Activated CD4-positive, alpha-beta T cell treated with anti-CD3 and anti-CD28 coated beads, Interleukin-2, amount 10 ng/mL, durations not matched to agents 7 days and 5 days (primary cell): Measurements from ENCODE around the gene LDLRAD4. TPM values are rescaled to one million over a fixed set of nuclear protein-coding genes. Genes with fewer than 3 reads are reported as not detected.

ENCODE experiments used
- CTCF ChIA-PET: fragments of 350-600 bp; sonication (Branson Sonifier 250); formaldehyde crosslinking; loops from one replicate; lab custom pipeline; 2021; ENCODE audit warnings: antibody characterized with exemption; lab: Charles Lee
- POLR2A ChIA-PET: fragments of 350-600 bp; sonication (Branson Sonifier 250); formaldehyde crosslinking; loops from one replicate; lab custom pipeline; 2021; ENCODE audit warnings: antibody characterized with exemption; lab: Charles Lee
- DNase-seq: peaks from one replicate; pipeline ENCODE4 v3.0.0-alpha.2; 2020
- H3K27ac Mint-ChIP-seq: one replicate; pipeline ENCODE4 v1.8.0; 2021; ENCODE audit warnings: mild to moderate bottlenecking, moderate library complexity, mixed read lengths
- H3K27me3 Mint-ChIP-seq: one replicate; pipeline ENCODE4 v1.8.0; 2021; ENCODE audit warnings: mixed read lengths
- H3K36me3 Mint-ChIP-seq: one replicate; pipeline ENCODE4 v1.8.0; 2021; ENCODE audit warnings: low read depth, mixed read lengths
- H3K4me1 Mint-ChIP-seq: one replicate; pipeline ENCODE4 v1.8.0; 2021; ENCODE audit warnings: mixed read lengths
- H3K4me3 Mint-ChIP-seq: one replicate; pipeline ENCODE4 v1.8.0; 2021; ENCODE audit warnings: mild to moderate bottlenecking, moderate library complexity, mixed read lengths
- H3K9me3 Mint-ChIP-seq: one replicate; pipeline ENCODE4 v1.8.0; 2021; ENCODE audit warnings: mixed read lengths
- total RNA-seq, 2 experiments: library from RNA; stranded (reverse); gene quantifications; one replicate each; pipeline ENCODE4 v1.2.3, GENCODE V29; 2021

The LDLRAD4 gene
- total RNA-seq, 2 experiments from 2014 or later: 23.8 to 28.6 TPM

- peak overlapping the region; percentile 45 for H3K4me3 Mint-ChIP-seq
- no peaks in the 10 kb centered on the region for H3K27me3 Mint-ChIP-seq
- H3K4me1 Mint-ChIP-seq: peaks cover 72% of the 10 kb centered on the region
- peaks cover 31% of the 10 kb centered on the region for H3K36me3 Mint-ChIP-seq
- CTCF ChIA-PET: interaction anchor here (1.2 to 2.8 kb wide), 4 partner anchors 10 to 63 kb away, joined by 3 to 11 read pairs (median 3); no protein-coding TSS in a partner anchor
- POLR2A ChIA-PET: no interaction called here
- H3K9me3 Mint-ChIP-seq: peaks cover 15% of the 10 kb centered on the region
- DNase-seq: peak; percentile 12
- peak overlapping the region; percentile 78 for H3K27ac Mint-ChIP-seq
Observed at GRCh38 chr18:13279181-13280069, 60.9 kb downstream of the LDLRAD4 start.

GRCh38 chr18:13280070-13280795 lies 61.7 kb downstream of the LDLRAD4 start:
- CTCF ChIA-PET: interaction anchor here (1.2 to 2.8 kb wide), 3 partner anchors 9 to 23 kb away, joined by 3 to 11 read pairs (median 3); no protein-coding TSS in a partner anchor
- Mint-ChIP-seq H3K4me1 (peaks cover 75% of the 10 kb centered on the region), H3K9me3 (peaks cover 15% of the 10 kb centered on the region), H3K4me3 (no peak overlapping the region), H3K27ac (peak overlapping the region; percentile 16), H3K27me3 (no peaks in the 10 kb centered on the region), H3K36me3 (peaks cover 31% of the 10 kb centered on the region)
- POLR2A ChIA-PET: no interaction called here
- no peak for DNase-seq

- H3K27me3 Mint-ChIP-seq: no peaks in the 10 kb centered on the region
- no peak overlapping the region for H3K4me3 Mint-ChIP-seq
- ChIA-PET POLR2A (no interaction called here), CTCF (interaction anchor here (0.6 to 1.3 kb wide), 2 partner anchors 8 to 348 kb away, joined by 3 to 5 read pairs; no protein-coding TSS in a partner anchor)
- no peak overlapping the region for H3K27ac Mint-ChIP-seq
- peaks cover 30% of the 10 kb centered on the region for H3K36me3 Mint-ChIP-seq
- peaks cover 74% of the 10 kb centered on the region for H3K4me1 Mint-ChIP-seq
- H3K9me3 Mint-ChIP-seq: peaks cover 15% of the 10 kb centered on the region
- DNase-seq: no peak
Observed at GRCh38 chr18:13281406-13281805, 62.8 kb downstream of the LDLRAD4 start.

GRCh38 chr18:13283746-13284145 lies 65.2 kb downstream of the LDLRAD4 start:
- H3K27ac Mint-ChIP-seq: peak overlapping the region; percentile 20
- peaks cover 24% of the 10 kb centered on the region for H3K36me3 Mint-ChIP-seq

GRCh38 chr18:13284330-13285027 lies 65.9 kb downstream of the LDLRAD4 start:
- ChIA-PET CTCF (no interaction called here), POLR2A (no interaction called here)
- Mint-ChIP-seq H3K9me3 (peaks cover 15% of the 10 kb centered on the region), H3K27me3 (no peaks in the 10 kb centered on the region), H3K36me3 (peaks cover 24% of the 10 kb centered on the region), H3K27ac (peak overlapping the region; percentile 10), H3K4me3 (no peak overlapping the region), H3K4me1 (peaks cover 67% of the 10 kb centered on the region)
- peak; percentile 13 for DNase-seq

More at GRCh38 chr18:13283746-13284145, 65.2 kb downstream of the LDLRAD4 start:
- H3K9me3 Mint-ChIP-seq: peaks cover 15% of the 10 kb centered on the region
- ChIA-PET CTCF (no interaction called here), POLR2A (no interaction called here)
- DNase-seq: no peak
- H3K4me3 Mint-ChIP-seq: peak overlapping the region; percentile 19
- no peaks in the 10 kb centered on the region for H3K27me3 Mint-ChIP-seq
- peaks cover 67% of the 10 kb centered on the region for H3K4me1 Mint-ChIP-seq

GRCh38 chr18:13285874-13286273 lies 67.3 kb downstream of the LDLRAD4 start:
- CTCF ChIA-PET: interaction anchor here (1.3 kb wide), 1 partner anchor 8 kb away, joined by 5 read pairs; no protein-coding TSS in a partner anchor
- Mint-ChIP-seq H3K36me3 (peaks cover 17% of the 10 kb centered on the region), H3K27ac (no peak overlapping the region), H3K4me3 (no peak overlapping the region), H3K9me3 (peaks cover 15% of the 10 kb centered on the region), H3K4me1 (peaks cover 67% of the 10 kb centered on the region), H3K27me3 (no peaks in the 10 kb centered on the region)
- POLR2A ChIA-PET: no interaction called here
- DNase-seq: no peak

- Mint-ChIP-seq H3K4me1 (peaks cover 73% of the 10 kb centered on the region), H3K27me3 (no peaks in the 10 kb centered on the region), H3K9me3 (peaks cover 14% of the 10 kb centered on the region), H3K27ac (no peak overlapping the region), H3K36me3 (peaks cover 16% of the 10 kb centered on the region), H3K4me3 (no peak overlapping the region)
- ChIA-PET CTCF (interaction anchor here (0.8 to 1.3 kb wide), 2 partner anchors 9 to 67 kb away, joined by 3 to 5 read pairs; no protein-coding TSS in a partner anchor), POLR2A (no interaction called here)
- no peak for DNase-seq
Observed at GRCh38 chr18:13286456-13287125, 68.0 kb downstream of the LDLRAD4 start.

GRCh38 chr18:13287372-13287771 lies 68.8 kb downstream of the LDLRAD4 start:
- Mint-ChIP-seq H3K27me3 (no peaks in the 10 kb centered on the region), H3K4me1 (peaks cover 71% of the 10 kb centered on the region), H3K36me3 (peaks cover 8% of the 10 kb centered on the region), H3K4me3 (no peak overlapping the region), H3K9me3 (peaks cover 7% of the 10 kb centered on the region), H3K27ac (no peak overlapping the region)
- POLR2A ChIA-PET: no interaction called here
- CTCF ChIA-PET: no interaction called here
- DNase-seq: no peak

GRCh38 chr18:13288509-13289133 lies 70.1 kb downstream of the LDLRAD4 start:
- H3K36me3 Mint-ChIP-seq: peaks cover 2% of the 10 kb centered on the region
- POLR2A ChIA-PET: no interaction called here
- no peak overlapping the region for H3K4me3 Mint-ChIP-seq
- no peak overlapping the region for H3K27ac Mint-ChIP-seq
- no peak for DNase-seq
- peaks cover 62% of the 10 kb centered on the region for H3K4me1 Mint-ChIP-seq
- no peaks in the 10 kb centered on the region for H3K27me3 Mint-ChIP-seq
- H3K9me3 Mint-ChIP-seq: peaks cover 1% of the 10 kb centered on the region
- CTCF ChIA-PET: interaction anchor here (0.8 to 2.2 kb wide), 6 partner anchors 8 to 86 kb away, joined by 3 to 7 read pairs (median 4); no protein-coding TSS in a partner anchor

GRCh38 chr18:13289481-13290205 lies 71.1 kb downstream of the LDLRAD4 start:
- no peaks in the 10 kb centered on the region for H3K27me3 Mint-ChIP-seq
- no peak overlapping the region for H3K27ac Mint-ChIP-seq
- DNase-seq: no peak
- peaks cover 52% of the 10 kb centered on the region for H3K4me1 Mint-ChIP-seq
- no peaks in the 10 kb centered on the region for H3K36me3 Mint-ChIP-seq
- POLR2A ChIA-PET: interaction anchor here (0.7 kb wide), 1 partner anchor 323 kb away, joined by 4 read pairs; no protein-coding TSS in a partner anchor
- no peak overlapping the region for H3K4me3 Mint-ChIP-seq
- no peaks in the 10 kb centered on the region for H3K9me3 Mint-ChIP-seq
- CTCF ChIA-PET: interaction anchor here (0.8 to 2.2 kb wide), 6 partner anchors 9 to 85 kb away, joined by 3 to 7 read pairs (median 4); no protein-coding TSS in a partner anchor

- Mint-ChIP-seq H3K27me3 (no peaks in the 10 kb centered on the region), H3K9me3 (no peaks in the 10 kb centered on the region), H3K4me1 (peaks cover 50% of the 10 kb centered on the region), H3K27ac (peak overlapping the region; percentile 7), H3K4me3 (no peak overlapping the region), H3K36me3 (no peaks in the 10 kb centered on the region)
- POLR2A ChIA-PET: interaction anchor here (0.6 kb wide), 1 partner anchor 408 kb away, joined by 4 read pairs; no protein-coding TSS in a partner anchor
- DNase-seq: peak; percentile 15
- CTCF ChIA-PET: interaction anchor here (0.6 to 1.2 kb wide), 2 partner anchors 28 to 339 kb away, joined by 3 to 5 read pairs; no protein-coding TSS in a partner anchor
Observed at GRCh38 chr18:13290856-13291271, 72.3 kb downstream of the LDLRAD4 start.
